Esophagus (tissue), 2 donors: Measurements from ENCODE around the gene STARD7. TPM values are rescaled to one million over a fixed set of nuclear protein-coding genes. Genes with fewer than 3 reads are reported as not detected.

ENCODE experiments used
- H3K27ac ChIP-seq, 2 donors: one replicate each; pipeline ENCODE4 v1.5.1; 2013; ENCODE audit warnings: low read depth in 2 of 2, mild to moderate bottlenecking in 2 of 2, inconsistent platforms in 1 of 2, low read length in 1 of 2, moderate library complexity in 1 of 2
- H3K27me3 ChIP-seq, 2 donors: one replicate each; pipeline ENCODE4 v1.6.1; 2013; ENCODE audit warnings: low read length in 2 of 2, control low read depth in 1 of 2, mild to moderate bottlenecking in 1 of 2; ENCODE audit not compliant: insufficient read depth in 2 of 2, control insufficient read depth in 1 of 2
- H3K36me3 ChIP-seq, 2 donors: one replicate each; pipeline ENCODE4 v1.6.1; 2013; ENCODE audit warnings: low read length in 1 of 2; ENCODE audit not compliant: control insufficient read depth in 2 of 2, insufficient read depth in 2 of 2
- H3K4me1 ChIP-seq, 2 donors: one replicate each; pipeline ENCODE4 v1.6.1; 2013; ENCODE audit warnings: low read length in 1 of 2; ENCODE audit not compliant: control insufficient read depth in 2 of 2, insufficient read depth in 2 of 2
- H3K4me3 ChIP-seq, 2 donors: one replicate each; pipeline ENCODE4 v1.5.1; 2013; ENCODE audit warnings: low read length in 2 of 2, mild to moderate bottlenecking in 2 of 2, low read depth in 1 of 2, moderate library complexity in 1 of 2
- H3K9me3 ChIP-seq, 2 donors: one replicate each; pipeline ENCODE4 v1.6.1; 2013; ENCODE audit warnings: mild to moderate bottlenecking in 2 of 2, low read depth in 1 of 2, low read length in 1 of 2, moderate library complexity in 1 of 2; ENCODE audit not compliant: control insufficient read depth in 2 of 2, insufficient read depth in 1 of 2
- WGBS, 2 donors: extraction: QIAGEN DNeasy Blood & Tissue Kit; methylation state at CpG; one replicate each; pipeline ENCODE4 v1.1.7; 2013; 5-methylcytosine and 5-hydroxymethylcytosine counted together
- polyA plus RNA-seq, 2 donors: library from polyadenylated mRNA; stranded (reverse); fragments of 200-250 nt; gene quantifications; one replicate each; pipeline ENCODE4 v1.2.3, GENCODE V29; 2013
- donor health status: healthy with polysubstance abuse.
- donor health status: Bipolar disorder and iron deficiency.

Gene STARD7
- polyA plus RNA-seq, 2 donors, result 21.5 to 34.9 TPM

DNA sequence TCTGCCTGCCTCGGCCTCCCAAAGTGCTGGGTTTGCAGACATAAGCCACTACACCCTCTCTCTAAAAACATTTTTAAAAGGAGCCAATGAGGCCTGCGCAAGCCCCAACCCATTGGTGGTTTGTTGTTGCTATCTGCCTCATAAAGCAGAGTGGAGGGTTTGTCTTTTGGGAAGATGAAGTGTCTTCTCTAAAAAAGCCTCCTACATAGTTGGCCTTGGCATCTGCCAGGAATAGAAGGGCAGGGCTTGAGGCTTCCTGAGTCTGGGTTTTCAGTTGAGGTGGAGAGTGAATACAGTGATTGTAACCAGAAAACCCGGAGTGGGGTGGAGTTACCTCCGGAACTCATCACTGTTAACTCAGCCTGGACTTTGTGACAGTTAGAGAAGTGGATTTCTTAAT, 5.9 kb upstream of the STARD7 start:
- Histone ChIP-seq H3K4me3 (no peak overlapping the region), H3K4me1 (peaks cover 0 to 2% of the 10 kb centered on the region in 2 donors), H3K27ac (no peak overlapping the region), H3K27me3 (no peaks in the 10 kb centered on the region), H3K9me3 (no peaks in the 10 kb centered on the region), H3K36me3 (no peaks in the 10 kb centered on the region)
- WGBS, 2 donors, result 93 to 94% methylated on average over 4 of the region's 4 CpGs

DNA sequence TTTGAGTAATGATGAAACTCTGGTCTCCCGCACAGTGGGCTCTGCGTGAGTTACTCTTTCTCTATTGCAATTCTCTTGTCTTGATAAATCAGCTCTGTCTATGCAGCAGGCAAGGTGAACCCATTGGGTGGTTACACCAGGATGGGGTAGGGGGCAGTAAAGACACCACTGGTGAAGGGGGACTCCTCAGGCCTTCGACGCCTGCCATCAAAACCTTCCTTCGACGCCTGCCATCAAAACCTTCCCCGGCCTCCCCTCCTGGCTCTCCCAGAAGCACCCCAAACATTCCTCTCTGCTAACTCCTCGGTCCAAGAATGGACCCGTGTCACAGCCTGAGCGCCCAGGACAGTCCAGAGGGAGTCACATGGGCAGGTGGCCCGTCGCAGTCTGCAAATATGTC, 4.8 kb upstream of the STARD7 start:
- no peaks in the 10 kb centered on the region for H3K9me3 ChIP-seq
- WGBS, 2 donors, result 93 to 95% methylated on average over 12 of the region's 12 CpGs
- H3K4me3 ChIP-seq, result no peak overlapping the region
- no peaks in the 10 kb centered on the region for H3K27me3 ChIP-seq
- H3K4me1 ChIP-seq, result peaks cover 0 to 2% of the 10 kb centered on the region in 2 donors
- H3K27ac ChIP-seq, result no peak overlapping the region
- no peaks in the 10 kb centered on the region for H3K36me3 ChIP-seq

DNA sequence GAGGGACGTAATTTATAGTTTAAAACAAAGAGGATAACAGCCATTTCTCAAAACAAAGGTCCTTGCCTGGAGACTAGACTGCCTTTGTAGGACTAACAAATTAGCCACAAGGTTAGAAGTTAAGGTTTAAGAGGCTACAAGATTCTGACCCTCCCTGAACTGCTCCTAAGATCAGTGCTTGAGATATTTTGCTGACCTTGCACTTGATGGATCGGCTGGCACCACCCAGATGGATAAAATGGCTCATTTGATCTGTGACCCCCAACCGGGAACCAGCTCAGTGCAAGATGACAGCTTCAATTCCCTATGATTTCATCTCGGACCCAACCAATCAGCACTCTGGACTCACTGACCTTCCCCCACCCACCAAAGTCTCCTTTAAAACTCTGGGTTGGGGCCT, 3.7 kb upstream of the STARD7 start:
- H3K27ac ChIP-seq, result no peak overlapping the region
- WGBS, 2 donors, result 93 to 94% methylated on average over 4 of the region's 4 CpGs
- H3K9me3 ChIP-seq, result no peaks in the 10 kb centered on the region
- no peaks in the 10 kb centered on the region for H3K27me3 ChIP-seq
- peaks cover 0 to 2% of the 10 kb centered on the region in 2 donors for H3K4me1 ChIP-seq
- H3K4me3 ChIP-seq, result no peak overlapping the region
- H3K36me3 ChIP-seq, result no peaks in the 10 kb centered on the region

DNA sequence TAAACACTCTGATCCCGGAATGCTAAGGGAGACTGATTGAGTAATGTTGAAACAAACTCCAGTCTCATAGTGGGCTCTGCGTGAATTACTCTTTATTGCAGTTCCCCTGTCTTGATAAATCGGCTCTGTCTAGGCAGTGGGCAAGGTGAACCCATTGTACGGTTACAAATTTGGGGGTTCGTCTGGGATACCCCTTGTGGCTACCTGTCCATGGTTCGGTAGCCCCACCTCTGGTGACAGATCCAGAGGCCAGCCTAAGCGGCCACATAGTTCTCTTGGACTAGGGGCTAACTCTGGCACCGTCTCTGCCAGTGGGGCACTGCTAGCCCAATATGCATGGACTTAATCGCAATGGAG, 1.1 kb upstream of the STARD7 start:
- H3K9me3 ChIP-seq, result no peaks in the 10 kb centered on the region
- no peaks in the 10 kb centered on the region for H3K27me3 ChIP-seq
- WGBS, 2 donors, result 89 to 95% methylated on average over 9 of the region's 9 CpGs
- H3K4me1 ChIP-seq, result peaks cover 1 to 2% of the 10 kb centered on the region in 2 donors
- H3K36me3 ChIP-seq, result no peaks in the 10 kb centered on the region
- no peak overlapping the region for H3K27ac ChIP-seq
- H3K4me3 ChIP-seq, result no peak overlapping the region

DNA sequence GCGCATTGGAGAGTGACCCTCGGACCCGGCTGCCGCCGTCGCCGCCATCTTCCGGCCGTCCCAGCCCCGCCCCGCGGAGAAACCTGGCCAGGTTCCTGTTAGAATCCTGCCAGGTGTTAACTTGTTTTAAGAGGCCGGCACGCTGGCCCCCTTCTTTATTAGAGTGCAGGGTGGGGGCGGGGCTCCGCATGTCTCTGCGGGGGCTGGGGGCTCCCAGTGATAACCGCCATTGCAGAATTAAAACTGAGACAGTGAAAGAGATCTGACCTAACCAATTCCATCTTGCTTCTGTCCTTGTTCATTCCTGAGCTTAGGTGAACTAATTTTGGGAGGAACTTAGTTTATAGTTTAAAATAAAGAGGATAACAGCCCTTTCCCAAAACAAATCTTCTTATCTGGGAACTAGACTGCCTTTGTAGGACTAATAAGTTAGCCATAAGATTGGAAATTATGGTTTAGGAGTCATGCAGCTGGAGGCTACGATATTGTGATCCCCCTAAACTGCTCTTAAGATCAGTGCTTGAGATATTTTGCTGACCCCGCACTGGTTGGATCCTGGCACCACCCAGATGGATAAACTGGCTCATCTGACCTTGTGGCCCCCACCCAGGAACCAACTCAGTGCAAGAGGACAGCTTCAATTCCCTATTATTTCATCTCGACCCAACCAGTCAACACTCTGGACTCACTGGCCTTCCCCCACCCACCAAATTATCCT, 543 bp upstream of the STARD7 start:
- Histone ChIP-seq H3K27ac (peak overlapping the region; percentile 70 to 96), H3K4me3 (peak overlapping the region; percentile 58 to 90), H3K27me3 (no peaks in the 10 kb centered on the region), H3K36me3 (no peaks in the 10 kb centered on the region), H3K4me1 (peaks cover 3 to 4% of the 10 kb centered on the region in 2 donors), H3K9me3 (no peaks in the 10 kb centered on the region)
- WGBS, 2 donors, result 9% methylated on average over 21 of the region's 21 CpGs

DNA sequence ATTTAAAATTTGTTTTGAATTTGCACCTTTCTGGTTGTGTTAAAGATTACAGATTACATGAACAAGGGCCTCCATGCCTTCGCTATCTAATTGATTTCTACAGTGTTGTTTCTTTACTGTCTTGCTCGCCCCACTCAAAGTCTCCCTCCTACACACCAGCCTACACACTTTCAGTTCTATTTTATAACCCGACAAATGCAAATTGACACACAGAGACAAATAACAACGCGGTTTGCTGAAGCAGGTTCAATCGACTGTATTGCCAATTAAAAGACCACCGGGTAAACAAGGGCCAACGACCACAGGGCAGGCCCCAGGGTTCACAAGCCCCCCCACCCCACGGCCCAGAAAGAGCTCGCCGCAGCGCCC, 869 bp downstream of the STARD7 start:
- Histone ChIP-seq H3K36me3 (no peaks in the 10 kb centered on the region), H3K4me3 (peak overlapping the region; percentile 58 to 90), H3K27me3 (no peaks in the 10 kb centered on the region), H3K27ac (peak overlapping the region; percentile 89 to 97), H3K9me3 (no peaks in the 10 kb centered on the region), H3K4me1 (peaks cover 5 to 7% of the 10 kb centered on the region in 2 donors)
- WGBS, 2 donors, result 1% methylated on average over 12 of the region's 12 CpGs

DNA sequence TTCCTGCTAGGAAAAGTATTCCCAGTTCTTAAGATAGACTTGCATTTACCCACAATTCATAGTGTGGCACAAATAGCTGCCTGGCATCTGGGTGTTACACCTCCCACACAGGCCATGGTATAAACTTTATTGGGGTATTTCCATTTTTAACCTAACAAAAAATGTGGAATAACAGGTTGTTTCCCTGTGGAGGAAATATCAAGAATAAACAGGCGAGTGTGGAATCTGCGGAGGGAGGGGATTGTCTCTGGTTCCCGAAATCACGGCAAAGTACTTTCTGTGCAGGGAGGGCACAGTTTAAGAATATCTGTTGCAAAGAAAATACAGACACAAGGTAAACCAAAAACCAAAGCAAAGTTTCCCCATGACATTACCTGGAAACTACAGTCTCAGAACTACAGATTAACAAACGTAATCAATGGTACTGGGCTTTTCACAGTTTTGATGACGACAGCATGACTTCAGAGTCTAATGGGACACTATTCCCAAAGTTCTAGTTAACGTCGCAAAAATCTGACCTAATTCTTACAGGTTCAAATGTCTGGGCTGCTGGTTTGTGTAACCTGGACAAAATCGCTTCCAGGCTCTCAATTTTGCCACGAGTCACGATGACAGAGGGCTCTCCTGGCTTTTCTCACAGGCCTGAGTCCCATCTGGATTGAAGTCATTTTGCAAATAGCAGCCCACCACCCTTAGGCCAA, 1.4 kb downstream of the STARD7 start:
- Histone ChIP-seq H3K9me3 (no peaks in the 10 kb centered on the region), H3K27ac (peak overlapping the region; percentile 16 to 97), H3K27me3 (no peaks in the 10 kb centered on the region), H3K36me3 (no peaks in the 10 kb centered on the region), H3K4me3 (peak overlapping the region; percentile 58 to 90), H3K4me1 (peaks cover 5 to 7% of the 10 kb centered on the region in 2 donors)
- 8 to 10% methylated on average over 11 of the region's 11 CpGs for WGBS, 2 donors

DNA sequence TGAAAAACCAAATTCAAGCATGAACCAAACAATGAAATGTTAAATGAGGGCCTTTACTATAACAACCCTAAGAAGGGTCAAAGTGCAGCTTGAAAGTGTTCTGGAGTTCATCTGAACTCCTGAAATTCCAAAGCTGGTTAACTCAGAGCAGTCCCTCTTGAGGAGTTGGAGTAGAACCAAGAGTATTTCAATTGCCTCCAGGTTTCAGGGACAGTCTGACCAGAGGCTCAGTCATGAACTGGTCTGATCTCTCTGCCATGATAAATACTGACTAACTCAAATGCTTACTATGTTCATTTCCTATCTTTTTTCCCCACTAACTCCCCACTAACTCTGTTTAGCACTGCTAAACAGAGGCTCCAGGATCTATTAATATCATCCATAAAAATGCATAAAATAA, 2.7 kb downstream of the STARD7 start:
- no peak overlapping the region for H3K4me3 ChIP-seq
- no peaks in the 10 kb centered on the region for H3K9me3 ChIP-seq
- no peaks in the 10 kb centered on the region for H3K27me3 ChIP-seq
- peaks cover 5 to 7% of the 10 kb centered on the region in 2 donors for H3K4me1 ChIP-seq
- H3K27ac ChIP-seq, result peak overlapping the region in 1 of 2 donors; percentile 23
- no peaks in the 10 kb centered on the region for H3K36me3 ChIP-seq

DNA sequence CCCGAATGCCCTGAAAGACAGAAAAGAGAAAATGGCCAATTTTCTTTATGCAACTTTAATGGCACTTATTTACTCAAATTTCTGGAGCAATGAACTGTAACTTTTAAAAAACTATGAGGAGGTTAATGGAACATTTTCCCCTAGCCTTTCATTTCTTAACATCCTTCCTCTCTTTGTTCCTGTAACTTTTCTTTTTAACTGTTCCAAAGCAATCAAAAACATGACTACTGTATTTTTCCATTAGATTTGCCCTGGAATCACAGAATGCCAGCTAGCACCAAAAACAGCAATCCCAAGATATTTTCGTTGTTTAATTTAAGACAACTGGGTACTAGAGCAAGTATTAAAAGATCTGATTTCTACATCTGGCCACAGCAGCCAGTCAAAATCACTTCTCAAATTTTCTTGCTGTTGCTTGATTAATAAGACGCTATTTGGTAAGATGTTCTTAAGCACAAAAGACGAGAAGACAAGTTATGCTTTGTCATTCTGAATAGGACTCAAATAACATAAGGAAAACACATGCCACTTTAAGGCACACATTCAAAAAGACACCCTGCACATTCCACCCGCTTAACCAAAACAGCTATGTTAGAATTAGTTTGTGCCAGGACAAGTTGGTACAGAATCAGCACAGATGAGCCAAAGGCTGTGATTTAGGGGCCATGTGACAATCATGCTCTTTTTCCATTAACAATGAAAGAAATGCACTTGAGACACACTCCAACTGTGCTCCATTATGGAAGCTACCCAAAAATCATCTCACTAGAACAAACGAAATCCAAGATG, 3.6 kb downstream of the STARD7 start:
- Histone ChIP-seq H3K27ac (peak overlapping the region in 1 of 2 donors; percentile 22), H3K4me3 (no peak overlapping the region), H3K36me3 (no peaks in the 10 kb centered on the region), H3K27me3 (no peaks in the 10 kb centered on the region), H3K4me1 (peaks cover 5 to 7% of the 10 kb centered on the region in 2 donors), H3K9me3 (no peaks in the 10 kb centered on the region)
- WGBS, 2 donors, result 16 to 26% methylated on average over 6 of the region's 6 CpGs
